ENCODE results near the gene CCNA2.

CCNA2 gene

GRCh38 chr4:121822047-121822446, 1.6 kb downstream of the CCNA2 start:
- H3K27ac ChIP-seq, result no peak overlapping the region
- TF ChIP-seq ZFX (IDR thresholded peaks at IDR 0.05), result no peak

- TF ChIP-seq CTCF (conservative IDR thresholded peaks at IDR 0.05) (no peak), ZFX (IDR thresholded peaks at IDR 0.05) (no peak)
- H3K27ac ChIP-seq, result no peak overlapping the region
Measured at GRCh38 chr4:121819216-121819965, 4.3 kb downstream of the CCNA2 start.

DNA sequence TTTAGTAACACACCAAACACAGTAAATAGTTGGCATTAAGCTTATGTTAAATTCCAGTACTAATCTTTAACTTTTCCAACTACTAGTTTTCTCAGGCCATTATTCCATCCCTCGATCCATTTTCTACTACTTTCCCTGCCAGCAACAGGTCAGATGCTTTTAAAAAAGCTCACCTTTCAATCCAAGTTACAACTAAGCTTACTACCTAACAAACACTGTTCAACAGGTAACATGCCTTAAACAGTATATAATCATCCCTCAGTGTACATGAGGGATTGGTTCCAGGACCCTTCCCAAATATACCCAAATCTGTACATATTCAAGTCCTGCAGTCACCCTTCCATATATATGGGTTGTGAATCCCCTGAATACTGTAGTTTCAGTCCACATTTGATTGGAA, 5.5 kb downstream of the CCNA2 start:
- TF ChIP-seq ZFX (IDR thresholded peaks at IDR 0.05), result no peak
- no peak for TF ChIP-seq CTCF (conservative IDR thresholded peaks at IDR 0.05)
- H3K27ac ChIP-seq, result no peak overlapping the region

GRCh38 chr4:121817701-121818100, 6.0 kb downstream of the CCNA2 start:
- H3K27ac ChIP-seq, result no peak overlapping the region
- TF ChIP-seq ZFX (IDR thresholded peaks at IDR 0.05), result no peak
- TF ChIP-seq CTCF (conservative IDR thresholded peaks at IDR 0.05), result no peak

DNA sequence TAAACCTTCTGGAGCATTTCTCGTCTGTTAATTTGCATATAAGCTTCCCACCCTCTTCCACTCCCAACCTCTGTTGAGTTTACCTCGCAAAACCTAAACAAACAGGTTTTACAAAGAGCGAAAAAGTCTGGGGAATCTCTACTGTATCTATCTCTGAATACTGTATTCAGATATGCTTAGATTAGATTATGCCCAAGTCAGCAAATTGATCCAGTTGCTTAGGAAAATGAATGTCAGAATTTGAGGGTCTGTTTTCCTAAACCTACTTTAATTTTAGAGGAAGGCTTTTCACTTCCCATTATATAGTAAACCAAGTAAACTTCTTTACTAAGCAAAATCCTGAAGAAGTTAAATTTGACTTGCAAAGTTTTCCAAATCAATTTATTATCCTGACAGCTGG, 6.7 kb downstream of the CCNA2 start:
- no peak overlapping the region for H3K27ac ChIP-seq
- no peak for TF ChIP-seq CTCF (conservative IDR thresholded peaks at IDR 0.05)
- no peak for TF ChIP-seq ZFX (IDR thresholded peaks at IDR 0.05)

DNA sequence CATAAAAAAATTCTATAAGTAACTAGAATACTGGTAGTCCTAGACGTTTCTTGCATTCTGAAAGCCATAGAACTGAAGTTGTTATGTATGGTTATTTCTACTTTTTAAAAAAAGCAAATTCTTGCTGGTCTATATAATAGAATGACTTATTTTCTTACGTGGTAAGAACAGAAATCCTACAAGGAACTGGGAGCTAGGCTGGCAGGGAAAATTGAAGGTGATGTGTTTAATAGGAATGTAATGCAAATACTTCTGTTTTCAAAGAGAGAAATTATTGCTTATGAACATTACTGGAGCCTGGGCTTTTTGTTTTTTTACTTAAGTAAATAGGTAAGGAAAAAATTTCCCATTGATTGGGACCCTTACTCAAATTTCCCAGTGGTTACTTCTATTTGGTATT, 8.9 kb downstream of the CCNA2 start:
- no peak for TF ChIP-seq CTCF (conservative IDR thresholded peaks at IDR 0.05)
- TF ChIP-seq ZFX (IDR thresholded peaks at IDR 0.05), result no peak
- H3K27ac ChIP-seq, result no peak overlapping the region

- H3K27ac ChIP-seq, result no peak overlapping the region
Measured at GRCh38 chr4:121811122-121811521, 12.6 kb downstream of the CCNA2 start.

More at GRCh38 chr4:121811122-121811521, 12.6 kb downstream of the CCNA2 start:
- TF ChIP-seq ZFX (IDR thresholded peaks at IDR 0.05) (no peak), CTCF (conservative IDR thresholded peaks at IDR 0.05) (no peak)

Measured in C4-2B (cell line).